ENCODE measurements around the gene TXLNA. TPM values are rescaled to one million over a fixed set of nuclear protein-coding genes. Genes with fewer than 3 reads are reported as not detected.

The TXLNA gene
- total RNA-seq, 1 experiment from 2014 or later, result 67.3 TPM

- Histone ChIP-seq H2AFZ (ENCODE audit: low read length) (no peak overlapping the region), H3K4ac (ENCODE audit: low read depth, low read length) (no peak overlapping the region)
- WGBS (ENCODE audit: extremely low coverage, insufficient read length, low lambda C conversion rate), result no CpG with 5 or more reads among the region's 62 CpGs
Measured at GRCh38 chr1:32240140-32240951, 60.9 kb downstream of the TXLNA start.

More at GRCh38 chr1:32240140-32240951, 60.9 kb downstream of the TXLNA start:
- H3K4me1 ChIP-seq (ENCODE audit: insufficient read depth, low read length), result no peaks in the 10 kb centered on the region; the same call in 1 of the 2 replicates
- Mint-ChIP-seq H3K9me3 (no peaks in the 10 kb centered on the region), H3K27me3 (ENCODE audit: low read depth) (peaks cover 4% of the 10 kb centered on the region), H3K36me3 (ENCODE audit: insufficient read depth in 1 of 3, low read depth in 3 of 3) (peaks cover 0 to 7% (median 2%) of the 10 kb centered on the region in 3 experiments; a peak in 2 of 7 replicates), H3K27ac (peak overlapping the region; percentile 55 to 95 (median 89); a peak in 3 of 7 replicates), H3K4me3 (peak overlapping the region; percentile 82 to 92), H3K4me1 (peaks cover 21 to 23% of the 10 kb centered on the region in 2 experiments)
- peaks cover 17% of the 10 kb centered on the region for H3K23me2 ChIP-seq (ENCODE audit: insufficient read length, low read depth, low read length, poor library complexity, severe bottlenecking)
- no peak overlapping the region for H4K5ac ChIP-seq (ENCODE audit: insufficient read length, low read depth, low read length)
- H3K18ac ChIP-seq (ENCODE audit: insufficient read length, low read depth, low read length), result peak overlapping the region; percentile 72
- no peak overlapping the region for H2BK20ac ChIP-seq (ENCODE audit: low read depth, low read length, poor library complexity, severe bottlenecking)
- no peak overlapping the region for H2BK5ac ChIP-seq (ENCODE audit: insufficient read length, low read length)
- no peak overlapping the region for H2BK120ac ChIP-seq (ENCODE audit: low read depth, low read length, poor library complexity, severe bottlenecking)
- no peak overlapping the region for H3K27ac ChIP-seq (ENCODE audit: insufficient read length, low read depth, low read length)
- no peak overlapping the region for H2AK5ac ChIP-seq (ENCODE audit: insufficient read length, low read length)
- H4K8ac ChIP-seq (replicated peaks; ENCODE audit: insufficient read length, low read depth, low read length), result no peak overlapping the region
- no peaks in the 10 kb centered on the region for H3K9me3 ChIP-seq (ENCODE audit: control insufficient read depth, low read depth, low read length)
- no peak overlapping the region for H4K91ac ChIP-seq (ENCODE audit: insufficient read length, low read depth, low read length)
- H3K9ac ChIP-seq (ENCODE audit: extremely low read depth, insufficient read length, low read length), result peak overlapping the region; percentile 46
- H2BK12ac ChIP-seq (ENCODE audit: insufficient read length, low read depth, low read length), result no peak overlapping the region
- H3K14ac ChIP-seq (ENCODE audit: insufficient read depth, low read length), result peak overlapping the region; percentile 90
- no peak overlapping the region for H3K56ac ChIP-seq (ENCODE audit: insufficient read length, low read depth, low read length)
- DNase-seq, result peak; percentile 97
- TF ChIP-seq CTCF (conservative IDR thresholded peaks at IDR 0.05), result peak; percentile 14; the same call in 1 of the 3 replicates
- no peaks in the 10 kb centered on the region for H3K27me3 ChIP-seq (ENCODE audit: insufficient read depth, low read length)
- H3T11ph ChIP-seq (ENCODE audit: low read length), result no peak overlapping the region
- no peaks in the 10 kb centered on the region for H3K79me1 ChIP-seq (ENCODE audit: insufficient read depth, low read depth, low read length, poor library complexity, severe bottlenecking)
- H3K79me2 ChIP-seq (ENCODE audit: insufficient read depth, low read length), result no peaks in the 10 kb centered on the region
- H3K23ac ChIP-seq (ENCODE audit: insufficient read length, low read depth, low read length), result no peak overlapping the region
- H2BK15ac ChIP-seq (ENCODE audit: low read depth, low read length), result no peak overlapping the region; the same call in 1 of the 2 replicates
- peak overlapping the region; percentile 75 for H3K4me2 ChIP-seq (ENCODE audit: insufficient read depth, insufficient read length, low read length)
- H4K20me1 ChIP-seq (ENCODE audit: control insufficient read depth, insufficient read depth, insufficient read length), result no peaks in the 10 kb centered on the region

Measured in H9 (cell line).